ENCODE results near the gene SPATA9. TPM values are rescaled to one million over a fixed set of nuclear protein-coding genes. Genes with fewer than 3 reads are reported as not detected.

SPATA9 gene
- total RNA-seq, 1 donor from 2014 or later: not detected

DNA sequence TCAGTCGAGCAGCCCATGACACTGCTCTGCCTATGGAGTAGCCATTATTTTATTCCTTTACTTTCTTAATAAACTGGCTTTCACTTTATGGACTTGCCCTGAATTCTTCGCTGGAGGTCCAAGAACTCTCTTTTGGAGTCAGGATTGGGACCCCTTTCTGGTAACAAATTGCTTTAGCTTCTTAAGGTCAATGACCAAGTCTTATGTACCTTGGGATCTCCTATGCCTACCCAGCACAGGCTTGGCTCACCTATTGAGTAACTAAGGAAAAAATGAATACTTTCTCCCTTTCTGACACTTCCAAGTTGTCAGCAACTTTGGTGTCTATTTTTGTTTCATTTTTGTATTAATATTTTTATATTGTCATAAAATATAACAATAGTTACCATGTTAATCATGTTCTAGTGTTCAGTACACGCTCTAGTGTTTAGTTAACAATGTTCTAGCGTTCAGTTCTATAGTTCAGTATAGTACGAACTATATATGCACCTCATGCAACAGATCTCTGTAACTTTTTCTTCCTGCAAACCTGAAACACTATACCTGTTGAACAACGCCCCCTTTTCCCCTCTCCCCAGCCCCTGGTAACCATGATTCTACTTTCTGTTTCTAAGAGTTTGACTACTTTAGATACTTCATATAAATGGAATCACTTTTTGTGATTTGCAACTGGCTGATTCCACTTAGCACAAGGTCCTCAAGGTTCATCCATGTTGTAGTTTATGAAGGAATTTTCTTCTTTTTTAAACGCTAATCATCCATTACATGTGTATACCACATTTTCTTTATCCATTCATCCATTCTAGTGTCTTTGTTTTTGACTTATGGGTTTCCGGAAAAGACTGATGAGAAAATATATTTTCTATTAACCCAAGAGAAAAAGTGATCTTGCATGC lies 46.6 kb upstream of the SPATA9 start:
- peaks cover 0 to 21% of the 10 kb centered on the region in 2 donors for H3K4me1 ChIP-seq

DNA sequence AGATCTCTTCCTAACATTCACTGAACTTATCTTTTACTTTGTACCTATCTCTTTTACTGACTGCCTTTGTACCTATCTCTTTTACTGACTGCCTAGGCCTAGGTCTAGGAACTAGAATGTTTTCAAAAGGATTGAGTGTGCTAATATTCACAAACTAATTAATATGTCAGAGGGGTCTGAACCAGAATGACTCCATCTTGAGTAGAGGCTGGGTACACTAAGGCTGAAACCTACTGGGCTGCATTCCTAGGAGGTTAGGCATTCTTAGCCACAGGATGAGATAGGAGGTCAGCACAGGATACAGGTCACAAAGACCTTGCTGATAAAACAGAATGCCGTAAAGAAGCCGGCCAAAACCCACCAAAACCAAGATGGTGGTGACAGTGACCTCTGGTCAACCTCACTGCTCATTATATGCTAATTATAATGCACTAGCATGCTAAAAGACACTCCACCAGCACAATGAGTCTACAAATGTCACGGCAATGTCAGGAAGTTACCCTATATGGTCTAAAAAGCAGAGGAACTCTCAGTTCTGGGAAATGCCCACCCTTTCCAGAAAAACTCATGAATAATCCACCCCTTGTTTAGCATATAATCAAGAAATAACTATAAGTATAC lies 45.8 kb upstream of the SPATA9 start:
- Histone ChIP-seq H3K27ac (peak overlapping the region in 1 of 2 donors; percentile 35), H3K36me3 (no peaks in the 10 kb centered on the region), H3K4me1 (peaks cover 0 to 16% of the 10 kb centered on the region in 2 donors), H3K27me3 (no peaks in the 10 kb centered on the region), H3K9me3 (no peaks in the 10 kb centered on the region), H3K4me3 (no peak overlapping the region)
- intact Hi-C loops (cut with DNase I): no loop called here
- TF ChIP-seq, protein P1, sequence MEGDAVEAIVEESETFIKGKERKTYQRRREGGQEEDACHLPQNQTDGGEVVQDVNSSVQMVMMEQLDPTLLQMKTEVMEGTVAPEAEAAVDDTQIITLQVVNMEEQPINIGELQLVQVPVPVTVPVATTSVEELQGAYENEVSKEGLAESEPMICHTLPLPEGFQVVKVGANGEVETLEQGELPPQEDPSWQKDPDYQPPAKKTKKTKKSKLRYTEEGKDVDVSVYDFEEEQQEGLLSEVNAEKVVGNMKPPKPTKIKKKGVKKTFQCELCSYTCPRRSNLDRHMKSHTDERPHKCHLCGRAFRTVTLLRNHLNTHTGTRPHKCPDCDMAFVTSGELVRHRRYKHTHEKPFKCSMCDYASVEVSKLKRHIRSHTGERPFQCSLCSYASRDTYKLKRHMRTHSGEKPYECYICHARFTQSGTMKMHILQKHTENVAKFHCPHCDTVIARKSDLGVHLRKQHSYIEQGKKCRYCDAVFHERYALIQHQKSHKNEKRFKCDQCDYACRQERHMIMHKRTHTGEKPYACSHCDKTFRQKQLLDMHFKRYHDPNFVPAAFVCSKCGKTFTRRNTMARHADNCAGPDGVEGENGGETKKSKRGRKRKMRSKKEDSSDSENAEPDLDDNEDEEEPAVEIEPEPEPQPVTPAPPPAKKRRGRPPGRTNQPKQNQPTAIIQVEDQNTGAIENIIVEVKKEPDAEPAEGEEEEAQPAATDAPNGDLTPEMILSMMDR (IDR thresholded peaks at IDR 0.05): no peak
- DNase-seq (ENCODE audit: low spot score in 2 of 2): no peak

More for the DNA sequence above, 46.6 kb upstream of the SPATA9 start:
- no peak for DNase-seq (ENCODE audit: low spot score in 2 of 2)
- no peaks in the 10 kb centered on the region for H3K36me3 ChIP-seq
- no peak overlapping the region for H3K4me3 ChIP-seq
- intact Hi-C loops (cut with DNase I): loop anchor here (2.0 to 10.0 kb wide), 4 partner anchors 67 to 175 kb away; partner anchors contain the start of genes ARSK, RFESD and SKIC3
- H3K27me3 ChIP-seq: no peaks in the 10 kb centered on the region
- H3K9me3 ChIP-seq: no peaks in the 10 kb centered on the region
- TF ChIP-seq, protein P1 (IDR thresholded peaks at IDR 0.05): no peak
- H3K27ac ChIP-seq: peak overlapping the region; percentile 33 to 89

DNA sequence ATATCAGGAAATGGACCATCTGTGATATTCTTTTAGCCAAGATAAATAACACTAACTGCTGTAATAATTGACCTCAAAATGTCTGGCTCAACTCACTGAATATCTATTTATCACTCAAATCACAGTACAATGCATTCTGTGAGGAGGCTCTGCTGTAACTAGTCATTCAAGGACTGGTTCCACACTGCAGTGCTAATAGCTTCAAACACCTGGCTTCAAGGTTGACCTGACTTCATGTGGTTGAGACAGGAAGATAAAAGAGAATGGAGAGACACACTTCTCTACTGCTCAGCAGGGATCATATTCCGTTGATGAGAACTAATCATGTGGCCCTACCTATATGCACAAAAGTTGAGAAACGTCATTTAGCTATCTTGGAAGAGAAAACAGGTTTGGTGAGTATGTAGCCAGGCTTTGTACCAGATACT lies 45.0 kb upstream of the SPATA9 start:
- Histone ChIP-seq H3K4me3 (no peak overlapping the region), H3K27ac (no peak overlapping the region), H3K9me3 (no peaks in the 10 kb centered on the region), H3K36me3 (no peaks in the 10 kb centered on the region), H3K27me3 (no peaks in the 10 kb centered on the region), H3K4me1 (peaks cover 0 to 19% of the 10 kb centered on the region in 2 donors)
- DNase-seq (ENCODE audit: low spot score in 2 of 2): no peak
- TF ChIP-seq, protein P1 (IDR thresholded peaks at IDR 0.05): no peak
- intact Hi-C loops (cut with DNase I): no loop called here

DNA sequence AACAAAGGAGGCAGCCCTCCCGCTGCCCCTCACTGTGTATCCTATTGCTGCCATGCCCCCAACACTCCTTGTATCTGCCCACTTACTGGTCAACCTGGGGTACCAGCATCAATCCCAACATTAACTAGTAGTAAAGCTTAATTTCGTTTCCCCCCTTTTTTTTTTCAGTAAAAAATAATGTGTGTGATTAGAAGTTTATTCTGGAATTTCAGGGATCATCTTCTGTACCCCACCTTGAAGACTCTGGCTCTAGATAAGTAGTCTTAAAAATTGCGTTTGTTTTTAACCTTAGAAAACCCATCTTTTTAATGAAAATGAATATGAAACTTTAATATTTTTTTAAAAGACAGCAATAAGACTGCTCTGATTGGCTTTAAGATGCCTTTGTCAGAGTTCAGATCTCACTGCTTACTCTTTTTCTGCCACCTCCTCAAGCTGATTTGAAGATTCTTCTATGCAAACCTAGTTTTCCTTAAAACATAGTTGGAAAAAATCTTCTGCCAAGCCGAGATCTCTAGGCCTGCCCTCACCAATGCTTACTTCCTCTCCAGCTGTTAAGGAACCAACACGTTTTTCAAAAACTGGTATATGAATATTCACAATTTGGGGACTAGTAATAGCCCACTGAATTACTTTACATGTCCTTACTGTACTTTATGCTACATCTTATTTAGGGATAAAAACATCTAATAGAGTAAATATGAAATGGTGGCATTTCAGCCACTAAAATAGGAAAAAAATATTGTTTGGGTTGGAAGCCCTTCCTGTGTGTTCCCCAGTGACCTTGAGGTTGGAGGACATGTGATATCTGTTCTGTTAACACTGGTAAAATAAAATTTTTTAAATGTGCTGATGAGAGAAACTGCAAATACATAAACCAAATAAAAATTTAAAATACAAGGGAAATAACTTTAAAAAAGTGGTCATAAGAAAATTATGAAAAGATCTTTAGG lies 44.3 kb upstream of the SPATA9 start:
- no peaks in the 10 kb centered on the region for H3K27me3 ChIP-seq
- peaks cover 0 to 19% of the 10 kb centered on the region in 2 donors for H3K4me1 ChIP-seq
- TF ChIP-seq, protein P1 (IDR thresholded peaks at IDR 0.05): no peak
- H3K36me3 ChIP-seq: no peaks in the 10 kb centered on the region
- H3K27ac ChIP-seq: peak overlapping the region in 1 of 2 donors; percentile 5
- no peak for DNase-seq (ENCODE audit: low spot score in 2 of 2)
- intact Hi-C loops (cut with DNase I): no loop called here
- H3K4me3 ChIP-seq: no peak overlapping the region
- H3K9me3 ChIP-seq: no peaks in the 10 kb centered on the region
